ENCODE data around the gene RPTOR. TPM values are rescaled to one million over a fixed set of nuclear protein-coding genes. Genes with fewer than 3 reads are reported as not detected.
"Not testable (repeated sequence)": the region's sequence is repeated elsewhere in the genome, so short reads cannot be mapped to it uniquely, and the experiment has no call there.

Gene RPTOR
- total RNA-seq, 1 experiment from 2014 or later, result 19.7 TPM

GRCh38 chr17:80737106-80738019 is 192.7 kb downstream of the RPTOR start:
- DNase-seq (ENCODE audit: extremely low read depth, low read depth), result no peak

DNA sequence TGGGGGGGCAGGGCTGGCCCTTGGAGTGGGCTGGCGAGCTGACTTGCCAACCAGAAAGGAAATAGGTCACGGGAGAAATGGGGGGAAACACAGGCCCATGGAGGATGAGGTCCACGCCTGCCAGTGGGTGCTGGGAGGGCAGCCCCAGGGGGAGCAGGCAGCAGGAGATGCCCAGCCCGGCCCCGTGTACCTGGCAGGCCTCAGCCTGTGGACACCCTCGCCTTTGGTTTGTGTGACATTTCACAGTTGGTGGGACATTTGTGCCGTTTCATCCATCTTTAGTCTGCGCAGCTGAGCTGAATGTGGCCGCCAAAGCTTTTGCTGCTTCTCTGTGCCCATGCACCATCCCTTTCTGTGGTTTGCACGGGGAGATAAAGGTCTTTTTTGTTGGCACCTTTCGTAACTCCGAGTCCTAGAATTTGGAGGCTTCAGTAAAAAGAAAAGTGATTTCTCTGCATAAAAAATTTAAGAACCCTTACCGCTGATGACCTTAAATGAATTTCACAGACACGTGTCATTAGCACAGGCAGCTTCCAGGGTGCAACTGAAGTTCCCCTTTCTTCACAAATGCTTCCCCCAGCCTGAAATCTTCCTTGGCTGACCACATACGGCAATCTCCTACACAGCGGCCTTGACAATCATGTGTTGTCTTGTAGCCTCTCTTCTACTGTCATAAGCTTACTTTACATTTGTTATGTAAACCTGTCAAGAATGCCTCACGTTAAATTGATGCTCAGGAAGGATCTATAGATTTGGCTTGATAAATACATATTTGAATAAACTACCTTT is 193.6 kb downstream of the RPTOR start:
- DNase-seq (ENCODE audit: extremely low read depth, low read depth), result no peak

- DNase-seq (ENCODE audit: extremely low read depth, low read depth), result no peak
Observed at GRCh38 chr17:80738987-80739730, 194.5 kb downstream of the RPTOR start.

DNA sequence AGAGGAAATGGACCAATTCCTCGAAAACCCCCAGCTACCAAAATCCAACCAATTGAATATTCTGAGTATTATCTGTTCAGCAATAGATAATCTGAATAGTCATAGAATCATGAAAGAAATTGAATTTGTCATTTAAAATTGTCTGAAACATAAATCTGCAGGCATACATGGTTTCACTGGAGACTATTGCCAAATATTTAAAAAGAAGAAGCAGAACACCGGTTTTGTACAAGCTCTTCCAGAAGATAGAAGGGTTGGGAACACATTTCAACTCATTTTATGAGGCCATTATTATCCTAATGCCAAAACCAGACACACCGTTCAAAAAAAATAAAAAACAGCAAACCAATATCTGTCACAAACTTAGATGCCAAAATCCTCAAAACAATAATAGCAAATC is 195.5 kb downstream of the RPTOR start:
- no peak for DNase-seq (ENCODE audit: extremely low read depth, low read depth)

DNA sequence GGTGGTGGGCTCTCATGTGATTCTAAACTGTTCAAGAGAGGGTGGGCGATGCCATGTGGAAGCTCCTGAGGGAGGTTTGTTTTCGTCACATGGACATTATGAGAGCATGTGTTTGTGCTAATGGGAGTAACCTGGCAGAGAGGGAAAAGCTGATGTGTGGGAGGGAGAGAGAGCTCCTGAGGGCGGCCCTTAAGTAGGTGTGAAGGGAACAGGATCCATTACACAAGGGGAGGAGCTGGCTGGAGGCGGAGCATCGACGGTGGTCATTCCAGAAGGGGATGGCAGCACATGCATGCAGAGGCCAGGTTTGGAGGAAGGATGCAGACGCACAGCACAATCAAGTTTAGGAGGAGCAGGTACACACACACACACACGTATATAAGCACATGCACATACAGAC is 197.5 kb downstream of the RPTOR start:
- no peak for DNase-seq (ENCODE audit: extremely low read depth, low read depth)

DNA sequence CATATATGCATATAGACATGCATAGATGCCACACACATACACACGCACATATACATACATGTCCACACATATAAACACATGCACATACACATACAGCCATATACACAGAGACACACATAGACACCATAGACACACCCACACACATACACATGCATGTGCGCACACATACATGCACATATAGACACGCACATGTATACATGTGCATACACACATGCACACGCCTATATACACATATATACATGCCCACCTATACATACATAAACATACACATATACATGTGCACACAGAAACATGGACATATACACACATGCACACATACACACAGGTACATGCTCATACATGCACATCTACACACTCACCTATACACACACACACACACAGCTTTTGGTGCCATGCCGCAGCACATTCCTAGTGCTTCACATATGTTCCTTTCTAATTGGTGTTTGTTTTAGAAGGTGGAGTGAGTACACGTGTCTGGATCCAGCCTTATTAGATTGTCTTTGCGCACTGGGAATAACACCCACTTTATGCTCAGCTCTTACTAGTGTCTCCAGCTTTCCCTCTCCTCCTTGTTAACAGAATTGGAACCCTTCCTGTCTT is 198.0 kb downstream of the RPTOR start:
- DNase-seq (ENCODE audit: extremely low read depth, low read depth), result no peak

GRCh38 chr17:80743181-80743771 is 198.6 kb downstream of the RPTOR start:
- DNase-seq (ENCODE audit: extremely low read depth, low read depth), result no peak

DNA sequence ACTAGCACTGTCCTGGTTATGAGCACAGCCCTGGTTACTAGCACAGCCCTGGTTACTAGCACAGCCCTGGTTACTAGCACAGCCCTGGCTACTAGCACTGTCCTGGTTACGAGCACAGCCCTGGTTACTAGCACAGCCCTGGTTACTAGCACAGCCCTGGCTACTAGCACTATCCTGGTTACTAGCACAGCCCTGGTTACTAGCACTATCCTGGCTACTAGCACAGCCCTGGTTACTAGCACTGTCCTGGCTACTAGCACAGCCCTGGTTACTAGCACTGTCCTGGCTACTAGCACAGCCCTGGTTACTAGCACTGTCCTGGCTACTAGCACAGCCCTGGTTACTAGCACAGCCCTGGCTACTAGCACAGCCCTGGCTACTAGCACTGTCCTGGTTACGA is 199.3 kb downstream of the RPTOR start:
- DNase-seq (ENCODE audit: extremely low read depth, low read depth), result not testable (repeated sequence)

GRCh38 chr17:80744725-80745124 is 200.1 kb downstream of the RPTOR start:
- DNase-seq (ENCODE audit: extremely low read depth, low read depth), result not testable (repeated sequence)

DNA sequence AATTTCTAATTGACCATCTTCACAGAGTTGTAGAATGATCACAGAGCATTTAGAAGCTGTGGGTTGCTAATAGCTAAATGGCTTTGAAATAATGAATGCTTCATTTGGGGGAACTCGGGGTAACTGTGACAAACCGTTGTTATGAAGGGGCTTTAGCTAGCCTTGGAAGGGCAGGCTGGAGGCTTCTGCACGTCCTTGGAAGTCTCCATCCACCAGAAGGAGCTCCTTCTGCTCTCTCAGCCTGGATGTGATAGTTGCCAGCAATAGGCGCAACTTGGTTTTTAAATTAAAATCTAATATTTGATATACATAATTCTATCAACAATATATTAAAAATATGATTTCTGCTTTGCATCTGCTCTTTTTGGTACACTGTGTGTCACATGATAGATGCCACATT is 200.5 kb downstream of the RPTOR start:
- DNase-seq (ENCODE audit: extremely low read depth, low read depth), result no peak

DNA sequence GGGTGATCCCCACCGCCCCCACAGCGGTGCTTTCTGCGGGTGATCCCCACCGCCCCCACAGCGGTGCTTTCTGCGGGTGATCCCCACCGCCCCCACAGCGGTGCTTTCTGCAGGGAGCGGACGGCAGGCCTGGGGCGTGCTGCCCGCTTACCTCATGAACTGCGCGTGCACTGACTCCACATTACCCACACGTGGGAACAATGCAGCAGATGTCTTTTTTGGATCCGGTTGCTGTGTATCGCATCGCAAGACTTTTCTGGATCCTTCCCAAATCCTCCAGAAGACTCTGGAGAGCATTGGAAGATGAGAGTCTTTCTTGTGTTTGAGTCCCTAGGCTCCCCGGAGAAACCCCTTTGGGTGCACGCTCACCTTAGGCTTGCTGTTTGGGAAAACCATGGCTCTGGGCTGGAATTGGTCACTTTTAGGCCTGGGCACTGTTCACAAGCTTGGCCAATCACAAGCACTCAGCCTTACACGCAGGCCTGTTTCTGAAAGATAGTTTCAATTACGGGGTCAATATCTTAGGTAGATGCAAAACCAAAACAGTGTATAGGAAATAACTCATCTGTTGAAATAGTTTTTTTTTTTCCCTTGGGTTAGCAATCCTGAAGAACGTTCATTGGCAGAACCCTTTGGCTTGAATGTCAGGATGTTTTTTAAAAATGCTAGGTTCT is 201.8 kb downstream of the RPTOR start:
- DNase-seq (ENCODE audit: extremely low read depth, low read depth), result no peak

DNA sequence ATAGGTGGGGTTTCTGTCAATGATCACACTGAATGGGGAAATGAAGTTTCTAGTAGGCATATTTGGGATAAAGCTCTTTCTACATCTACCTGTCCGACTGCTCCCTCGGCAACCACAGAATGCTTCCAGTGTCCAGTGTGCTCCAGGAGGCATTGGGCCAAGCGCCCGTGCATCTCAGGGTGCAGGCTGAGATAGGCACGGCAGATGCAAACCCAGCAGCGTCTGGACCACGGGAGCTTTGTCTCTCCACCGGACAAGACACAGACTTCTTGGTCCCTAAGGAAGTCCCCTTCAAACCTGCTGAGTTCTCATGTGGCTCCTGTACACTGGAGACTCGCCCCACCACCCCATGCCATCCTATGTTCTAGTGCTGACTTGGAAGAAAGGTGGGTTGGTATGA is 202.8 kb downstream of the RPTOR start:
- no peak for DNase-seq (ENCODE audit: extremely low read depth, low read depth)

- DNase-seq (ENCODE audit: extremely low read depth, low read depth), result no peak
Observed at GRCh38 chr17:80749611-80750010, 205.0 kb downstream of the RPTOR start.

DNA sequence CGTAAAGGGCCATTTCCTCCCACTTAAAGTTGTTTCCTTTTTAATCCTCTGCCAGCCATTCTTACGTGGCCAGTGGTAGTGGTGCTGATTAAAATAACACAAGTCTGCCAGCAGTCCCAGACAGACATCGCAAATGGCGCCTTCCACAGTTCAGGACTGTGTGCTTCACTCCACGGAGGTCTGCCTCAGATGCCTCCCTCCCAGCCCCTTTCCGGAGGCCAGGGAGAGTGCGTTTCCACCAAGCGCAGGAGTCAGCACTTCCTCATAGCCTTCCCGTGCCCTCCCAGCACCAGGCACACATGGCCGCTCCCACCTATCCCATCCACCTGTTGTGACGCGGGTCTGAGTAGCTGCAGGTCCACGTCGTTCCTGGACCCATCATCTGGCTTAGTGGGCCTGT is 205.6 kb downstream of the RPTOR start:
- no peak for DNase-seq (ENCODE audit: extremely low read depth, low read depth)

- no peak for DNase-seq (ENCODE audit: extremely low read depth, low read depth)
Observed at GRCh38 chr17:80751070-80751945, 206.7 kb downstream of the RPTOR start.

DNA sequence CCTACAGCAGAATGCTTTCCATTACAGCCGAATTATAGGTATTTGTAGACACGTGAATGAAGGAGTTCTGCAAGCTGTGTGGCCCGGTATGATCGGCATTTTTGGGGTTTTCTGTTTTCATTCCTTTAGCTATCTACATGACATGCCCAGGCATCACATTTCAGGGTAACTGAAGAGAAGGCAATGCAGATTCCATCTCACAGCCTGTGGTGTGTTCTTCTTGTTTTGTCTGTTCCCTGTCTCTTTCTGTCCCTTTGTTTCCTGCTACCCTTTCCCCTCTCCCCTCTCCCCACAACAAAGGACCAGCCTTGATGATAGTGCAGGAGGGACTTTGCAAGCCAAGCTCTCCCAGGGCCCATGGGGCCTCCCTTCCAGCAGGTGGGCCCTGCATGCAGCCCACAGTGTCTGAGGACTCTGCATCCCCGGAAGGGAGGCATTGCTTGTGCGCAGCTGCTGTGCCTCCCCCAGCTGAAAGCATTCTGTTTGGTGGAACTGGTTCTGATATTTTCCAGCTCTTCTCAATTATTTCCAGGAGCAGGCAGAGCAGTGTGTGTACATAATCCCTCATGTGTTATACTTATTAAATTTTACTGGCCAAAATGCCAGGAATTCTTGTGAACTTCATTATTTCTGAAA is 207.4 kb downstream of the RPTOR start:
- DNase-seq (ENCODE audit: extremely low read depth, low read depth), result no peak

DNA sequence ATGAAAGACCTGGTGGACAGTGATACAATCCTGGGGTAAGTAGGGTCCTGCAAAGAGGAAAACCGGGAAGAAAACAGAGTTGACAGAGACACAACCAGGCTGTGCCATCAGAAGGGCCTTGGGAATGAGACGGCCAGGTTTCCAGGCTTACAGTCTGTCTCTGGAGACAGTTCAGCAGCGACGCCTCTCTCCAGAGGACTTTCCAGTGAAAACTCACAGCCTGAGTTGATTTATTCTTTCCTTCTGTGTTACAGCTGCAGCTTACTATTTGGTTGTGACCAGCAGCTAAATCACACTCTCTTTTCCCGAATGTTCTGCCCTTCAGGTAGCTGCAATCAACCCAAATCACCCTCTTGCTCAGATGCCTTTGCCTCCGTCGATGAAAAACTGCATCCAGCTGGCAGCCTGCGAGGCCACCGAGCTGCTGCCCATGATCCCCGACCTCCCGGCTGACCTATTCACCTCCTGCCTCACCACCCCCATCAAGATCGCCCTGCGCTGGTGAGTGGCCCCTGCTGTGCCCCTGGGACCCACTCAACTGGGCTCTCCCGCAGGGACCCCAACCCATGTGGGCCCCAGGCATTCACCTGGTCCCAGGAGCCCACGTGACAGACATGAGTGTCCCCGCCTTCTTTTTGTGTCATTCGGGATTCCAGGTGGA is 209.2 kb downstream of the RPTOR start:
- no peak for DNase-seq (ENCODE audit: extremely low read depth, low read depth)

- DNase-seq (ENCODE audit: extremely low read depth, low read depth), result no peak
Observed at GRCh38 chr17:80754846-80755245, 210.2 kb downstream of the RPTOR start.
